WI38 (cell line): ENCODE measurements around the gene KCNK17.

Experiments used
- H3K4me3 ChIP-seq: 2 replicates; pipeline ENCODE4 v1.5.1; 2011; ENCODE audit warnings: low read depth, mild to moderate bottlenecking, control low read depth, low read length
- CTCF ChIP-seq: IDR thresholded peaks from 2 replicates; pipeline ENCODE4 v1.5.1; 2012; ENCODE audit warnings: low read depth, mild to moderate bottlenecking, control low read depth, low read length

KCNK17 gene

GRCh38 chr6:39300739-39301138, 13.5 kb downstream of the KCNK17 start:
- TF ChIP-seq CTCF: no peak
- H3K4me3 ChIP-seq: no peak overlapping the region

DNA sequence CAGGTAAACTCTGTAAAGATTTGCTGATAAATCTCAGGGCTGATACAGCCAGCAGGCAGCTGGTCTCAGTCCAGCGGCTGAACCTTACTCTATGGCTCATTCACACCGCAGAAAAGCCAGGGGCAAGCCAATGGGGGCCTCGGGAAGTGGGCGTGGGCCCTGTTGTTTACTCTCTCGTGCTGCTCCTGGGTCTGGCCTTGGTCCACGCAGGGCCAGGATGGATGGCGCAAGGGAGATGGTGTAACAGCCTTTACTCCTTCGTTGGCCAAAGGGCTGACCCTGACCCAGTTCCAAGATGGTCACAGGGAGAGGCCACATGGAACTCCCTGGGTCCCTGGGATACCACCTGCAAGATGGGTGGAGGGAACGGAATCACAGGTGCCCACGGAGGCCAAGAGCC, 16.2 kb downstream of the KCNK17 start:
- no peak for TF ChIP-seq CTCF
- H3K4me3 ChIP-seq: no peak overlapping the region

DNA sequence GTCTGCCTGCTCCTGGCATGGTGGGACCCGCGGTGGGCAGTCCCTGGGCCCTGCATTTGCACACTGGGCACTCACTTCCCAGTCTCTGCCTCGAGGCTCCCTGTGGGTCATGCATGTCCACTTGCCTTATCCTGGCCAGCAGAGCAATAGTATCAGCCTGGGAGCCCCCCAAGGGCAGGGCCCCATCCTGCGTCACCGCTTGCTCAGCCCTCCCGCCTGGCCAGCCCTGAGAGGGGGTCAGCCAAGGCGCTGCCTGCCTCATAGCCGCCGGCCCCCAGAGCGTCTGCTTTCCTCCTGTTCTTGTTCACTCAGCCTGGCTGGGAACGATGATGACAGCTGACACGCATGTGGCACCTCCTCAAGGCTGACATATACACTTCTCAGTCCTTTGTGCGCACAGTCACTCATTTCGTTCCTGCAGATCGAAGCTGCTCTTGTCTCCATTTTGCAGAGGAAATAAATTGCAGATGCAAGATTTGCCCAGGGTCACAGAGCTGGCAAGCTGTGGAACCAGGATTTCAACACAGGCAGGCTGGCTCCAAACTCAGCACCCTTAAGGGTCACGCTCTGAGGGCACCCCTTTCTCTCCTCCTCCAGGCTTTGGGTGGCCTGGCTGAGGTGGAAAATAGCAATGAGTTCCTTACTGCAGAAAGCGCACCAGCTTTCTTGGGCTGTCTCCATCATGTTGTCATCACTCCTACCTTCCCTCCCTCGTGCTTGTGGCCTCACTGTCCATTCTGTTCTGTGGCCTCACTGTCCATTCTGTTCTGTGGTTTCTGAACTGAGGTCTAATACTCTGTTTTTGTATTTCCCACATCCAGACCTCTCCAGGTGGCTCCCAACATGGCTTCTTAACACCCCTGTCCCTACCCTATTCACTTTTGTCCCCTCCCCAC, 17.2 kb downstream of the KCNK17 start:
- TF ChIP-seq CTCF: no peak
- no peak overlapping the region for H3K4me3 ChIP-seq

DNA sequence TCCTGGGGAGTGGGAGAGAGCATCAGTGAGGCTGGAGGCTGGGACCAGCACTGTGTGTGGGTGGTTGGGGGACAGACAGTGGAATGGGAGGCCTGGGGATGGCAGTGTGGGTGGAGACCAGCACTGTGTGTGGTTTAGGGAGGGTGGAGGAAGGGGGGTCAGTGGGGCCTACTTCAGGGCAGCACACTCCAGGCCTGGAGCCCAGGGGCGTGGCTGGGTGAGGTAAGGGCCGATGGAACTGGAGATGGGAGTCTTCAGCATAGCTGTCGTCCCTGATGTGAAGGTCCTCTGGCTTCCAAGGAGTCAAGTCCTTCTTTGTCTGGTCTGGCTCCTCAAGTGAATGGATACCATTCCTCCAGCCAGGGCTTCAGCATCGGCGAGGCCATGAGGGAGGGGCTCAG, 18.6 kb downstream of the KCNK17 start:
- TF ChIP-seq CTCF: no peak
- H3K4me3 ChIP-seq: no peak overlapping the region

DNA sequence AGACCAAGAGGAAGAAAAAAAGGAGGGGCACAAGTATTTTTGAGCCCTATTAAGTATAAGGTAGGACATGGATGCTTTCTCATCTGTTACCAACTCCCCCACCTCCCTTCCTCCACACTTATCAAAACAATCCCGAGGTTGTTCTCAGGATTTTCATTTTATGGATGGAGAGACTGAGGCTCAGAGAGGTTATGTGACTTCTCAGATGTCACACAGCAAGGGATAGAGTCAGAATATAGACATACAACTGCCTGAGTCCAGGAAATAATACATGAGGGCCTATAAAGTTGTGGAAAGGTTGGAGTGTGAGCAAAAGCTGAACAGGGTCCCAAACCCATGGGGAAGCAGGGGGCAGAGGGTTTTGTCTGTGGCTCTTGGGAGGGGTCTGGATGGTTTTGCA, 19.3 kb downstream of the KCNK17 start:
- TF ChIP-seq CTCF: no peak
- H3K4me3 ChIP-seq: no peak overlapping the region

DNA sequence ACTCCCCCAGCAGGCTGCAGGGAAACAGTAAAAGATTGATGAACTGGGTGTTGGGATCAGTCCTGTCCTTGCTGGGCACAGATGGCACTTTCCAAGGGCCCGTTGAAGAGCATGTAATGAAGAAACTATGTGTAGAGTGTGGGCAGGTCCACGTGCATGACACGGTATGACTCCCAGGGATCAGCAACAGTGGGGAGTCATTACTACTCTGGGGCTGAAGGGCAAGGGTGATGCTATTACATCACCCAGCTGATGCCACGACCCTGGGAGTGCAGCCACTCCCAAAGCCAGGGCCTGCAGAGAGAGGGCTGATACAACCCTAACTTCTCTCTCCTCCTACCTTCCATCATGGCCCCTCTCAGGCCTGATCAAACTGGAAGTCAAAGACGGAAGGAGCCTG, 20.1 kb downstream of the KCNK17 start:
- TF ChIP-seq CTCF: no peak
- no peak overlapping the region for H3K4me3 ChIP-seq

- no peak for TF ChIP-seq CTCF
Measured at GRCh38 chr6:39292637-39293036, 21.6 kb downstream of the KCNK17 start.

More at GRCh38 chr6:39292637-39293036, 21.6 kb downstream of the KCNK17 start:
- no peak overlapping the region for H3K4me3 ChIP-seq
